ENCODE measurements around the gene SMIM27. TPM values are rescaled to one million over a fixed set of nuclear protein-coding genes. Genes with fewer than 3 reads are reported as not detected.

SMIM27 gene
- total and polyA plus RNA-seq, 2 of the 4 experiments (the other 2 are of a cell fraction): 1.1 to 3.4 TPM

DNA sequence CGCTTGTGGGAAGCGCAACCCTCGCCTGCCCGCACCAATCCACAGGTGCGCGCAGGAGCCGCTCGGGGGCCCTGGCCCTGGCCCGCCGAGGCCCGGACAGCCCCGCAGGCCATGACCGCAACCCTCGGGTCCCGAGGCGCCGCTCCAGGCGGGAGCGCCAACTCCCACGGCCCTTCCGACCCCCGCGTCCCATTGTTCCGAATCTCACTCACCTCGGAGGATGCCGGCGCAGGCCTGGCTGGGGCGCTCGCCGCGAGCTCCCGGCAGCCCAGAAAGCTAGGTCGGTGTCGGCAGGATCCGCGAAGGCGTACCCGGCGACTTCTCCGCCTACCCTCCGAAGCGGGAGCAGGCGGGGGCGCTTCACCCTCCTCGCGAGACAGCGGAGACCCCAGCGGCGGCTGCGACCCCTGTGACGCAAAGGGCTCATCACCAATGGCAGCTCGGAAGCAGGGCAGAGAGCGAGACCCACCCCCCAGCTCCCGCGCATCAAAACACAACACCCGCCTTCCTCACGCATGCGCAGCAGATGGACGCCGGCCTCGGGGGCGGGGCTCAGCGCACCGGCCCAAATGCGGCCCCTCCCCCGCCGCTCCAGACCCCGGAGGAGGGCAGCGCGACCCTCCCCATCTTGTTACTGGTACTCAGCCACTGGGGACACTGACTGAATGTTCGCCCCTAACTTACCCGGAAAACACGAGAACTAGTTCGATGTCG lies 1.4 kb upstream of the SMIM27 start:
- POLR2A ChIA-PET (ENCODE audit: unreplicated experiment): interaction anchor here (0.6 kb wide), 1 partner anchor 101 kb away, joined by 3 read pairs; no protein-coding TSS in a partner anchor
- TF ChIP-seq RAD21 (IDR thresholded peaks at IDR 0.05; ENCODE audit: low read length) (no peak), POLR2A (IDR thresholded peaks at IDR 0.05; ENCODE audit: low read depth, low read length) (peak; percentile 38; the same call in 1 of the 2 replicates), RCOR1 (IDR thresholded peaks at IDR 0.05; ENCODE audit: insufficient replicate concordance, low read length) (no peak), MAZ (IDR thresholded peaks at IDR 0.05; ENCODE audit: borderline replicate concordance, low read depth, low read length) (peak; percentile 81)
- TF ChIP-seq, protein P1, sequence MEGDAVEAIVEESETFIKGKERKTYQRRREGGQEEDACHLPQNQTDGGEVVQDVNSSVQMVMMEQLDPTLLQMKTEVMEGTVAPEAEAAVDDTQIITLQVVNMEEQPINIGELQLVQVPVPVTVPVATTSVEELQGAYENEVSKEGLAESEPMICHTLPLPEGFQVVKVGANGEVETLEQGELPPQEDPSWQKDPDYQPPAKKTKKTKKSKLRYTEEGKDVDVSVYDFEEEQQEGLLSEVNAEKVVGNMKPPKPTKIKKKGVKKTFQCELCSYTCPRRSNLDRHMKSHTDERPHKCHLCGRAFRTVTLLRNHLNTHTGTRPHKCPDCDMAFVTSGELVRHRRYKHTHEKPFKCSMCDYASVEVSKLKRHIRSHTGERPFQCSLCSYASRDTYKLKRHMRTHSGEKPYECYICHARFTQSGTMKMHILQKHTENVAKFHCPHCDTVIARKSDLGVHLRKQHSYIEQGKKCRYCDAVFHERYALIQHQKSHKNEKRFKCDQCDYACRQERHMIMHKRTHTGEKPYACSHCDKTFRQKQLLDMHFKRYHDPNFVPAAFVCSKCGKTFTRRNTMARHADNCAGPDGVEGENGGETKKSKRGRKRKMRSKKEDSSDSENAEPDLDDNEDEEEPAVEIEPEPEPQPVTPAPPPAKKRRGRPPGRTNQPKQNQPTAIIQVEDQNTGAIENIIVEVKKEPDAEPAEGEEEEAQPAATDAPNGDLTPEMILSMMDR (conservative IDR thresholded peaks at IDR 0.05; ENCODE audit: low read depth, low read length): peak; percentile 18; the same call in 1 of the 2 replicates
- DNase-seq (peak; percentile 91), ATAC-seq (ENCODE audit: low read depth) (peak; percentile 82)
- peak overlapping the region; percentile 37; the same call in 1 of the 2 replicates for H3K56ac ChIP-seq (ENCODE audit: extremely low read depth, insufficient read depth, low read length)
- H2BK5ac ChIP-seq (ENCODE audit: low read depth, low read length, poor library complexity, severe bottlenecking): peak overlapping the region; percentile 82
- H4K8ac ChIP-seq (ENCODE audit: low read depth in 2 of 2, low read length in 2 of 2): peak overlapping the region; percentile 90 to 92; a peak in 3 of 4 replicates
- peak overlapping the region; percentile 67 for H2AK9ac ChIP-seq (replicated peaks; ENCODE audit: low read depth, low read length, poor library complexity)
- no peaks in the 10 kb centered on the region for H3K36me3 ChIP-seq (ENCODE audit: control insufficient read depth, insufficient read depth, low read length)
- peak overlapping the region; percentile 98 for H3K4me2 ChIP-seq (ENCODE audit: low read depth, low read length)
- H3K4me1 ChIP-seq (ENCODE audit: control insufficient read depth, insufficient read depth, low read length): no peaks in the 10 kb centered on the region; the same call in 1 of the 2 replicates
- CTCF ChIA-PET: interaction anchor here (0.6 to 2.7 kb wide), 5 partner anchors 14 to 414 kb away, joined by 3 to 10 read pairs (median 4); no protein-coding TSS in a partner anchor
- H2BK120ac ChIP-seq (ENCODE audit: low read depth, low read length): peak overlapping the region; percentile 42; the same call in 1 of the 2 replicates
- peak overlapping the region; percentile 97 for H3K14ac ChIP-seq (replicated peaks; ENCODE audit: low read depth, low read length)
- intact Hi-C loops (cut with micrococcal nuclease) (loop anchor here (1.0 to 2.0 kb wide), 2 partner anchors 24 to 172 kb away; partner anchors contain the start of gene RIGI), dilution Hi-C loops (cut with HindIII; ENCODE audit: low sequenced_read_pairs, unreplicated experiment) (loop anchor here (25.0 kb wide), 1 partner anchor 113 kb away; no protein-coding TSS in a partner anchor), in situ Hi-C loops (cut with MboI; ENCODE audit: low sequenced_read_pairs) (no loop called here)
- peak overlapping the region; percentile 97 for H3K4ac ChIP-seq (ENCODE audit: low read depth, low read length)
- H4K5ac ChIP-seq (ENCODE audit: low read depth, low read length): peak overlapping the region; percentile 70
- H4K91ac ChIP-seq (ENCODE audit: insufficient read depth, low read depth, low read length): peak overlapping the region; percentile 74; the same call in 1 of the 2 replicates
- peaks cover 23 to 39% of the 10 kb centered on the region in 2 experiments for H3K79me1 ChIP-seq (ENCODE audit: low read depth in 1 of 2, low read length in 2 of 2)
- peaks cover 20% of the 10 kb centered on the region for H4K20me1 ChIP-seq (ENCODE audit: insufficient read depth, low read length)
- H3K23ac ChIP-seq (ENCODE audit: low read depth, low read length): peak overlapping the region; percentile 96
- peak overlapping the region; percentile 95 for H2AFZ ChIP-seq (replicated peaks; ENCODE audit: low read length, poor library complexity)
- peak overlapping the region; percentile 66 for H2AK5ac ChIP-seq (ENCODE audit: low read depth, low read length)
- peak overlapping the region; percentile 46 for H3K27ac ChIP-seq (ENCODE audit: insufficient read depth, low read length)
- peak overlapping the region; percentile 77 for H3K9ac ChIP-seq (ENCODE audit: low read depth, low read length)
- BruUV-seq (replicated peaks): no TSS peak
- H3K27me3 ChIP-seq (ENCODE audit: control insufficient read depth, insufficient read depth, low read length): no peaks in the 10 kb centered on the region
- H3K18ac ChIP-seq (ENCODE audit: low read depth, low read length): peak overlapping the region; percentile 40; the same call in 1 of the 2 replicates
- H3K4me3 ChIP-seq (ENCODE audit: insufficient read depth, low read depth, low read length): peak overlapping the region; percentile 94
- H2BK20ac ChIP-seq (ENCODE audit: low read depth, low read length): peak overlapping the region; percentile 23
- H3K9me1 ChIP-seq (ENCODE audit: insufficient read depth, low read length): no peaks in the 10 kb centered on the region
- H3K9me3 ChIP-seq (ENCODE audit: control insufficient read depth, insufficient read depth, low read length): no peaks in the 10 kb centered on the region
- peak overlapping the region; percentile 9; the same call in 1 of the 3 replicates for H2BK15ac ChIP-seq (ENCODE audit: low read depth, low read length)
- 1% methylated on average over 26 of the region's 75 CpGs; no CpG with 5 or more reads in 1 of the 2 experiments for WGBS, 2 experiments (ENCODE audit: extremely low coverage in 2 of 2, insufficient read length in 1 of 2)

Data from IMR-90 (cell line).